Upper lobe of left lung (tissue), 6 donors: ENCODE results near the gene ITGB3. TPM values are rescaled to one million over a fixed set of nuclear protein-coding genes. Genes with fewer than 3 reads are reported as not detected.

Experiments
- ATAC-seq, 2 donors: fragments of 200-7000 bp; cut with Tn5 transposase; one replicate each; pipeline ENCODE4 v1.9.1; 2022; ENCODE audit warnings: mild to moderate bottlenecking in 2 of 2, moderate library complexity in 2 of 2; ENCODE audit not compliant: low FRiP score in 2 of 2
- DNase-seq, 2 donors: peaks; one replicate each; pipeline ENCODE4 v3.0.0-alpha.2; 2019 to 2020
- H3K27ac ChIP-seq, 4 donors: fragments of 200-600 bp; sonication (generic); one replicate each; pipeline ENCODE4 v1.5.1; 2016 to 2019
- H3K27me3 ChIP-seq, 4 donors: fragments of 200-600 bp; sonication (generic); one replicate each; pipeline ENCODE4 v1.5.1; 2017 to 2019
- H3K36me3 ChIP-seq, 4 donors: fragments of 200-600 bp; sonication (generic); one replicate each; pipeline ENCODE4 v1.5.1; 2016 to 2019
- H3K4me1 ChIP-seq, 4 donors: fragments of 200-600 bp; sonication (generic); one replicate each; pipeline ENCODE4 v1.5.1; 2018 to 2019
- H3K4me3 ChIP-seq, 4 donors: fragments of 200-600 bp; sonication (generic); one replicate each; pipeline ENCODE4 v1.5.1; 2017 to 2019; ENCODE audit warnings: mild to moderate bottlenecking in 2 of 4, moderate library complexity in 1 of 4
- H3K9me3 ChIP-seq, 4 donors: fragments of 200-600 bp; sonication (generic); one replicate each; pipeline ENCODE4 v1.5.1; 2018 to 2019
- EP300 ChIP-seq, 4 donors: sonication (generic); formaldehyde crosslinking; IDR thresholded peaks; one replicate each; pipeline ENCODE4 v1.5.1; 2017; ENCODE audit warnings: antibody characterized with exemption in 4 of 4, control low read depth in 2 of 4
- POLR2A ChIP-seq, 4 donors: fragments of 450-650 bp; IDR thresholded peaks; one replicate each; pipeline ENCODE4 v1.5.1; 2016 to 2017; ENCODE audit warnings: antibody characterized with exemption in 4 of 4, mild to moderate bottlenecking in 2 of 4
- POLR2AphosphoS5 ChIP-seq, 2 donors: sonication (generic); formaldehyde crosslinking; IDR thresholded peaks; one replicate each; pipeline ENCODE4 v1.5.1; 2017; ENCODE audit warnings: antibody characterized with exemption in 2 of 2
- WGBS, 2 donors: methylation state at CpG; one replicate each; pipeline ENCODE4 v1.1.5; 2017 to 2018; 5-methylcytosine and 5-hydroxymethylcytosine counted together
- total RNA-seq, 6 donors: library from RNA; depleted of rRNA in 4 of 6; stranded (reverse); fragments of >200 nt in 4 of 6; gene quantifications; one replicate each; pipeline versions ENCODE4 v1.1.0 to v1.2.1, GENCODE V29; 2016 to 2021
- TF ChIP-seq, protein P1 (sequence below), 6 experiments: fragments of 450-650 bp in 4 of 6; fragments of 200-600 bp in 2 of 6; sonication (generic) in 2 of 6; IDR thresholded peaks; one replicate each; pipeline ENCODE4 v1.5.1; 2016 to 2019; ENCODE audit warnings: antibody characterized with exemption in 6 of 6
- donor health status: DM: no; HTN: no; CAD: no; lungs with moderate emphysema.
- donor health status: DM: no; HTN: yes; CAD: no; lungs with severe emphysema.

Gene ITGB3
- total RNA-seq, 6 donors from 2014 or later = 3.4 to 17.8 (median 9.8) TPM

DNA sequence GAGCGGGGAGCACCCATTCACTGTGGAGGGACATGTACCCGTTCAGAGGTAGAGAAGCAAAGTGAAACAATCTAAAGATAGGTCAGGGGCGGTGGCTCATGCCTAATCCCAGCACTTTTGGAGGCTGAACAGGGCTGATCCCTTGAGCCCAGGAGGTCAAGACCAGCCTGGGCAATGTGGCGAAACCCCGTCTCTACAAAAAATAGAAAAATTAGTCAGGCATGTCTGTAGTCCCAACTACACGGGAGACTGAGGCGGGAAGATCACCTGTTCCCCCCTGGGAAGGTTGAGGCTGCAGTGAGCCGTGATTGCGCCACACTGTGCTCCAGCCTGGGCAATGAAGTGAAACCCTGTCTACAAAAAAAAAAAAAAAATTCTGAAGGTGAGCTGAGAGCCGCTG, 22.8 kb upstream of the ITGB3 start:
- Histone ChIP-seq H3K9me3 (no peaks in the 10 kb centered on the region), H3K27me3 (no peaks in the 10 kb centered on the region), H3K4me3 (no peak overlapping the region), H3K4me1 (peaks cover 10 to 19% (median 16%) of the 10 kb centered on the region in 4 donors), H3K27ac (no peak overlapping the region), H3K36me3 (no peaks in the 10 kb centered on the region)
- TF ChIP-seq POLR2AphosphoS5 (IDR thresholded peaks at IDR 0.05) (no peak), POLR2A (IDR thresholded peaks at IDR 0.05) (no peak), EP300 (IDR thresholded peaks at IDR 0.05) (no peak)
- TF ChIP-seq, protein P1, sequence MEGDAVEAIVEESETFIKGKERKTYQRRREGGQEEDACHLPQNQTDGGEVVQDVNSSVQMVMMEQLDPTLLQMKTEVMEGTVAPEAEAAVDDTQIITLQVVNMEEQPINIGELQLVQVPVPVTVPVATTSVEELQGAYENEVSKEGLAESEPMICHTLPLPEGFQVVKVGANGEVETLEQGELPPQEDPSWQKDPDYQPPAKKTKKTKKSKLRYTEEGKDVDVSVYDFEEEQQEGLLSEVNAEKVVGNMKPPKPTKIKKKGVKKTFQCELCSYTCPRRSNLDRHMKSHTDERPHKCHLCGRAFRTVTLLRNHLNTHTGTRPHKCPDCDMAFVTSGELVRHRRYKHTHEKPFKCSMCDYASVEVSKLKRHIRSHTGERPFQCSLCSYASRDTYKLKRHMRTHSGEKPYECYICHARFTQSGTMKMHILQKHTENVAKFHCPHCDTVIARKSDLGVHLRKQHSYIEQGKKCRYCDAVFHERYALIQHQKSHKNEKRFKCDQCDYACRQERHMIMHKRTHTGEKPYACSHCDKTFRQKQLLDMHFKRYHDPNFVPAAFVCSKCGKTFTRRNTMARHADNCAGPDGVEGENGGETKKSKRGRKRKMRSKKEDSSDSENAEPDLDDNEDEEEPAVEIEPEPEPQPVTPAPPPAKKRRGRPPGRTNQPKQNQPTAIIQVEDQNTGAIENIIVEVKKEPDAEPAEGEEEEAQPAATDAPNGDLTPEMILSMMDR (IDR thresholded peaks at IDR 0.05) = no peak
- DNase-seq (no peak), ATAC-seq (no peak)
- 84 to 93% methylated on average over 10 of the region's 10 CpGs for WGBS, 2 donors

DNA sequence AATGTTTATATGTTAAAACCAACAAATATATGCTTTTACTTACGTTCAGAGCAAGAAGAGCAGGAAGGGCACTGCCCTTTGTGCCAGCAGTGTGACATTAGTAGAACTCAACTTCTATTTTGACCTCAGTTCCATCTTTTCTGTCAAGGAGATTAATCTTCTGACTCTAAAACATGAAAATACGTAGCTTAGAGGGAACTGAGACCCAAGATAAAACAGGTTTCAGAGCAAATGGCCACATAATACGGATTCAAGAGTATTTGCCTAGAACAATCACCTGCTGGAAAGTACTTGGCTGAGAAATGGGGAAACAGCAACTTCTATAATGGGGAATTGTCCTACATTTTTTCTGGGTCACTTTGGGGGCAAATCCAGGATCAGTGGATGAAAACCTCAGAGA, 22.3 kb upstream of the ITGB3 start:
- ATAC-seq = no peak
- H3K27me3 ChIP-seq = no peaks in the 10 kb centered on the region
- WGBS, 2 donors = 76 to 78% methylated on average over 3 of the region's 3 CpGs
- no peak for TF ChIP-seq POLR2A (IDR thresholded peaks at IDR 0.05)
- no peak for TF ChIP-seq POLR2AphosphoS5 (IDR thresholded peaks at IDR 0.05)
- TF ChIP-seq, protein P1 (IDR thresholded peaks at IDR 0.05) = no peak
- TF ChIP-seq EP300 (IDR thresholded peaks at IDR 0.05) = no peak
- peaks cover 5 to 14% (median 12%) of the 10 kb centered on the region in 4 donors for H3K4me1 ChIP-seq
- no peak overlapping the region for H3K4me3 ChIP-seq
- H3K9me3 ChIP-seq = no peaks in the 10 kb centered on the region
- no peak overlapping the region for H3K27ac ChIP-seq
- DNase-seq = no peak
- no peaks in the 10 kb centered on the region for H3K36me3 ChIP-seq

DNA sequence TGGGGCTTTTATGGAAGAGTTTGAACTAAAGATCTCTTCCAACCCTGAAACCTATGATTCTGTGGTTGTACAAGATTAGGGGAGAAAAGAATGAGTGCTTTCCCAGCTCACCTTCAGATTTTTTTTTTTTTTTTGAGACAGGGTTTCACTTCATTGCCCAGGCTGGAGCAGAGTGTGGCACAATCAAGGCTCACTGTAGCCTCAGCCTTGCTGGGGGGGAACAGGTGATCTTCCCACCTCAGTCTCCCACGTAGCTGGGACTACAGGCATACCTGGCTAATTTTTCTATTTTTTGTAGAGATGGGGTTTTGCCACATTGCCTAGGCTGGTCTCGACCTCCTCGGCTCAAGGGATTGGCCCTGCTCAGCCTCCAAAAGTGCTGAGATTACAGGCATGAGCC, 21.8 kb upstream of the ITGB3 start:
- WGBS, 2 donors = 87 to 88% methylated on average over 3 of the region's 3 CpGs
- H3K4me3 ChIP-seq = no peak overlapping the region
- H3K4me1 ChIP-seq = peaks cover 4 to 13% (median 9%) of the 10 kb centered on the region in 4 donors
- ATAC-seq (no peak), DNase-seq (no peak)
- no peaks in the 10 kb centered on the region for H3K27me3 ChIP-seq
- H3K27ac ChIP-seq = no peak overlapping the region
- H3K36me3 ChIP-seq = no peaks in the 10 kb centered on the region
- no peak for TF ChIP-seq EP300 (IDR thresholded peaks at IDR 0.05)
- TF ChIP-seq POLR2AphosphoS5 (IDR thresholded peaks at IDR 0.05) = no peak
- H3K9me3 ChIP-seq = no peaks in the 10 kb centered on the region

DNA sequence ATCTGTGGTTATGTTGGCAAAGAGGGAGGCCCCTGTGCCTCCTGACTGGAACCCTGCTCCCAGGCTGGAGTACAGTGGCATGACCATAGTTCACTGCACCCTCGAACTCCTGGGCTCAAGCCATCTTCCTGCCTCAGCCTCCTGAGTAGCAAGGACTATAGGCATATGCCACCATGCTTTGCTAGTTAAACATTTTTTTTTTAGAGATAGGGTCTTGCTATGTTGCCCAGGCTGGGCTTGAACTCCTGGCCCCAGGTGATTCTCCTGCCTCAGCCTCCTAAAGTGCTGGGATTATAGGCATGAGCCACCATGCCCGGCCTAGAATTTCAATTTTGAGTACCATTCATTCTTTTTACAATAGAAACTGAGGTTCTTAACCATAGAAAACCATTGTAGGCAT, 21.2 kb upstream of the ITGB3 start:
- WGBS, 2 donors = 87 to 91% methylated on average over 2 of the region's 2 CpGs
- Histone ChIP-seq H3K36me3 (no peaks in the 10 kb centered on the region), H3K4me1 (peaks cover 4 to 13% (median 9%) of the 10 kb centered on the region in 4 donors), H3K9me3 (no peaks in the 10 kb centered on the region), H3K27ac (no peak overlapping the region), H3K4me3 (no peak overlapping the region), H3K27me3 (no peaks in the 10 kb centered on the region)
- TF ChIP-seq POLR2AphosphoS5 (IDR thresholded peaks at IDR 0.05) (no peak), POLR2A (IDR thresholded peaks at IDR 0.05) (no peak), EP300 (IDR thresholded peaks at IDR 0.05) (no peak)
- TF ChIP-seq, protein P1 (IDR thresholded peaks at IDR 0.05) = no peak
- ATAC-seq (no peak), DNase-seq (no peak)

DNA sequence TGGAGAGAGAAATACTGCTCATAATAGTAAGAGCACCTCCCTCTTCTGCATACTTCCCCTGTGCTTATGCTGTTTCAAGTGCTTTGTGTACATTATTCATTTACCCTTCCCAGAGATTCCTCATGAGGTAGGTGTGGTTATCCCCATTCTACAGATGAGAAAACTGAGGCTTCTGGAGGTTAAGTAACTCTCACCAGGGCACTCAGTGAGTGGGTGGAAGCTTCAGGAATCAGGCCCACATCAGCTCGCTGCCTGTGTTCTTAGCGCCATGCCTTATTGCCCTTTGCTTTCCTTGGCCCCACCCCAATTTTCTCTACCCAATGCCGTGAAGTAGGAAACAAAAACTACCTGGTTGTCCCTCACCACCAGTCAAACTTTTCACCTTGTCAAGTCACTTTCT, 18.1 kb upstream of the ITGB3 start:
- H3K4me3 ChIP-seq = no peak overlapping the region
- 91 to 94% methylated on average over 3 of the region's 3 CpGs for WGBS, 2 donors
- H3K4me1 ChIP-seq = peaks cover 10 to 12% (median 11%) of the 10 kb centered on the region in 4 donors
- no peaks in the 10 kb centered on the region for H3K36me3 ChIP-seq
- DNase-seq (no peak), ATAC-seq (no peak)
- H3K27me3 ChIP-seq = no peaks in the 10 kb centered on the region
- no peak overlapping the region for H3K27ac ChIP-seq
- TF ChIP-seq POLR2A (IDR thresholded peaks at IDR 0.05) = no peak
- no peak for TF ChIP-seq POLR2AphosphoS5 (IDR thresholded peaks at IDR 0.05)
- TF ChIP-seq, protein P1 (IDR thresholded peaks at IDR 0.05) = no peak
- TF ChIP-seq EP300 (IDR thresholded peaks at IDR 0.05) = no peak
- no peaks in the 10 kb centered on the region for H3K9me3 ChIP-seq
